HepG2 (cell line): Measurements from ENCODE around the gene CBLB. TPM values are rescaled to one million over a fixed set of nuclear protein-coding genes. Genes with fewer than 3 reads are reported as not detected.

Experiments
- ATAC-seq: fragments of 200-7000 bp; cut with Tn5 transposase; 3 replicates; pipeline ENCODE4 v1.9.1; 2020; ENCODE audit warnings: mild to moderate bottlenecking, moderate library complexity
- BruUV-seq: library from RNA; stranded (reverse); fragments of 400-500 nt; replicated peaks from 2 replicates; lab custom pipeline; 2021; lab: Mats Ljungman, UMichigan
- CTCF ChIA-PET: fragments of 300-600 bp; formaldehyde crosslinking; extraction: SDS; loops from one replicate; lab custom pipeline; 2021; ENCODE audit warnings: low total read pairs, inconsistent platforms, low intra/inter-chr PET ratio; lab: Yijun Ruan, JAX
- POLR2A ChIA-PET: fragments of 350-600 bp; sonication (Branson Sonifier 250); formaldehyde crosslinking; loops from one replicate; lab custom pipeline; 2020; ENCODE audit warnings: antibody characterized with exemption, inconsistent platforms; lab: Yijun Ruan, JAX
- DNase-seq: peaks from one replicate; pipeline ENCODE4 v3.0.0-alpha.2; 2015; ENCODE audit warnings: low spot score
- FAIRE-seq: peaks from 3 replicates; lab custom pipeline; 2011; peaks lifted over from hg19 to GRCh38; lab: Jason Lieb, UNC
- H2AFZ ChIP-seq: one replicate; pipeline ENCODE4 v1.6.1; 2011; ENCODE audit warnings: low read length, inconsistent platforms
- H3K27ac ChIP-seq: fragments of 300-600 bp; 3 replicates; pipeline ENCODE4 v1.8.0; 2011; ENCODE audit warnings: mixed run types, mild to moderate bottlenecking, mixed read lengths, low read length, inconsistent platforms; ENCODE audit not compliant: insufficient read depth; ENCODE audit errors: extremely low read length
- H3K27me3 ChIP-seq, 2 experiments: fragments of 200-600 bp in 1 of 2; 2 replicates in 1 of 2; 3 replicates in 1 of 2; pipeline versions ENCODE4 v1.6.0 to v1.8.0; 2011; ENCODE audit warnings: low read length in 2 of 2, mild to moderate bottlenecking in 2 of 2, moderate library complexity in 2 of 2, inconsistent platforms in 1 of 2; ENCODE audit not compliant: insufficient read depth in 2 of 2, control insufficient read depth in 1 of 2
- H3K36me3 ChIP-seq, 2 experiments: fragments of 200-600 bp in 1 of 2; replicated peaks in 1 of 2; 2 replicates in 1 of 2; 3 replicates in 1 of 2; pipeline versions ENCODE4 v1.5.1 to v1.8.0; 2011; ENCODE audit warnings: low read length in 2 of 2, inconsistent platforms in 1 of 2; ENCODE audit not compliant: insufficient read depth in 2 of 2, control insufficient read depth in 1 of 2
- H3K4me1 ChIP-seq: 2 replicates; pipeline ENCODE4 v1.5.1; 2012; ENCODE audit warnings: low read length, inconsistent platforms; ENCODE audit not compliant: insufficient read depth
- H3K4me2 ChIP-seq: 2 replicates; pipeline ENCODE4 v1.6.0; 2011; ENCODE audit warnings: low read depth, low read length, inconsistent platforms
- H3K4me3 ChIP-seq, 3 experiments: fragments of 200-600 bp in 1 of 3; sonication (generic), shearing (Covaris generic) in 1 of 3; replicated peaks in 1 of 3; 2 replicates each; pipeline ENCODE4 v1.5.1; 2011 to 2016; ENCODE audit warnings: low read length in 3 of 3, inconsistent platforms in 2 of 3, low read depth in 2 of 3, mild to moderate bottlenecking in 2 of 3, control low read depth in 1 of 3, mixed read lengths in 1 of 3; ENCODE audit not compliant: insufficient read depth in 1 of 3
- H3K79me2 ChIP-seq: one replicate; pipeline ENCODE4 v1.6.1; 2011; ENCODE audit warnings: low read length, inconsistent platforms; ENCODE audit not compliant: insufficient read depth
- H3K9ac ChIP-seq: 2 replicates; pipeline ENCODE4 v1.6.0; 2011; ENCODE audit warnings: mild to moderate bottlenecking, low read depth, low read length, inconsistent platforms; ENCODE audit not compliant: insufficient read depth
- H3K9me3 ChIP-seq: 2 replicates; pipeline ENCODE4 v1.5.1; 2012; ENCODE audit warnings: mild to moderate bottlenecking, low read length
- H4K20me1 ChIP-seq: 2 replicates; pipeline ENCODE4 v1.6.0; 2011; ENCODE audit warnings: inconsistent platforms, mild to moderate bottlenecking, low read length, moderate library complexity; ENCODE audit not compliant: insufficient read depth
- BRCA1 ChIP-seq: sonication (generic); formaldehyde crosslinking; IDR thresholded peaks from 2 replicates; pipeline ENCODE4 v1.4.0; 2020; ENCODE audit warnings: missing genetic modification reagents
- EHMT2 ChIP-seq: fragments of 200-600 bp; sonication (generic); IDR thresholded peaks from 2 replicates; pipeline ENCODE4 v1.7.0; 2017; ENCODE audit warnings: antibody characterized with exemption, low read depth, low read length, borderline replicate concordance
- ETS1 ChIP-seq: sonication (generic); formaldehyde crosslinking; IDR thresholded peaks from 2 replicates; pipeline ENCODE4 v1.4.0; 2020; ENCODE audit warnings: missing genetic modification reagents
- HIVEP1 ChIP-seq: sonication (generic); formaldehyde crosslinking; IDR thresholded peaks from 2 replicates; pipeline ENCODE4 v1.4.0; 2020; ENCODE audit warnings: mild to moderate bottlenecking, missing genetic modification reagents
- KLF16 ChIP-seq, 2 experiments: sonication (generic) in 1 of 2; formaldehyde crosslinking in 1 of 2; IDR thresholded peaks; 2 replicates each; pipeline versions ENCODE4 v1.6.1 to v1.8.0; 2016 to 2023; ENCODE audit warnings: missing genetic modification reagents in 2 of 2, missing compliant biosample characterization in 1 of 2
- MXD4 ChIP-seq: IDR thresholded peaks from 2 replicates; pipeline ENCODE4 v1.6.1; 2016; ENCODE audit warnings: mild to moderate bottlenecking, missing biosample characterization, missing genetic modification reagents
- SMARCE1 ChIP-seq: fragments of 450-650 bp; IDR thresholded peaks from 2 replicates; pipeline ENCODE4 v1.6.1; 2017; ENCODE audit warnings: borderline replicate concordance
- SNAPC4 ChIP-seq: sonication (generic); formaldehyde crosslinking; IDR thresholded peaks from 2 replicates; pipeline ENCODE4 v1.4.0; 2020; ENCODE audit warnings: mild to moderate bottlenecking, missing genetic modification reagents
- TEAD3 ChIP-seq: optimal IDR thresholded peaks from 2 replicates; pipeline ENCODE3; 2016; ENCODE audit warnings: borderline replicate concordance
- ZFAT ChIP-seq: sonication (generic); formaldehyde crosslinking; conservative IDR thresholded peaks from 2 replicates; pipeline ENCODE4 v1.8.1; 2023; ENCODE audit warnings: missing genetic modification reagents, inconsistent platforms
- ZMYM3 ChIP-seq: sonication (generic); formaldehyde crosslinking; IDR thresholded peaks from 2 replicates; pipeline ENCODE4 v1.5.1; 2020; ENCODE audit warnings: mild to moderate bottlenecking, missing genetic modification reagents
- ZNF280D ChIP-seq: sonication (generic); formaldehyde crosslinking; IDR thresholded peaks from 2 replicates; pipeline ENCODE4 v1.5.1; 2020; ENCODE audit warnings: mild to moderate bottlenecking, missing genetic modification reagents
- ZNF703 ChIP-seq: sonication (generic); formaldehyde crosslinking; IDR thresholded peaks from 2 replicates; pipeline ENCODE4 v1.5.1; 2020; ENCODE audit warnings: missing genetic modification reagents, mild to moderate bottlenecking, moderate library complexity, borderline replicate concordance
- ZNF766 ChIP-seq: sonication (generic); formaldehyde crosslinking; IDR thresholded peaks from 2 replicates; pipeline ENCODE4 v1.5.0; 2020; ENCODE audit warnings: missing genetic modification reagents, borderline replicate concordance
- WGBS: methylation state at CpG from one replicate; pipeline ENCODE4 v1.1.6; 2017; ENCODE audit warnings: low lambda C conversion rate; 5-methylcytosine and 5-hydroxymethylcytosine counted together
- in situ Hi-C: cut with HindIII; loops from 2 replicates; pipeline ENCODE4 v1.10.0; 2017; ENCODE audit warnings: low pct_unique_long_range_greater_than_20kb; ENCODE audit not compliant: extremely low pct_ligation_motif_present
- intact Hi-C: fragments of 100-400 bp; cut with micrococcal nuclease; formaldehyde crosslinking; loops from one replicate; pipeline ENCODE4 v1.10.0; 2022; ENCODE audit not compliant: unreplicated experiment
- polyA plus RNA-seq, 8 experiments: library from polyadenylated mRNA; depleted of rRNA in 3 of 8; stranded (reverse) in 7 of 8; unstranded in 1 of 8; fragments of >200 nt; fragmentation: Illumina TruSeq in 4 of 8; extraction: Trizol in 4 of 8; gene quantifications; 2 replicates each; pipeline versions ENCODE4 v1.2.1 to v1.2.3, GENCODE V29; 2011 to 2016; ENCODE audit warnings: low read depth in 4 of 8, missing spikeins in 1 of 8, mixed read lengths in 1 of 8; ENCODE audit not compliant: insufficient read depth in 1 of 8
- total RNA-seq, 5 experiments: library from RNA; depleted of rRNA; stranded (reverse); fragments of >200 nt; fragmentation: Illumina TruSeq; extraction: Trizol; gene quantifications; 2 replicates each; pipeline ENCODE4 v1.2.3, GENCODE V29; 2016; ENCODE audit warnings: low read depth in 1 of 5

CBLB gene
- total and polyA plus RNA-seq, 2 of the 13 experiments (the other 11 are each of a cell fraction or from before 2014, with no cell fraction given) = 9.8 to 16.4 TPM

DNA sequence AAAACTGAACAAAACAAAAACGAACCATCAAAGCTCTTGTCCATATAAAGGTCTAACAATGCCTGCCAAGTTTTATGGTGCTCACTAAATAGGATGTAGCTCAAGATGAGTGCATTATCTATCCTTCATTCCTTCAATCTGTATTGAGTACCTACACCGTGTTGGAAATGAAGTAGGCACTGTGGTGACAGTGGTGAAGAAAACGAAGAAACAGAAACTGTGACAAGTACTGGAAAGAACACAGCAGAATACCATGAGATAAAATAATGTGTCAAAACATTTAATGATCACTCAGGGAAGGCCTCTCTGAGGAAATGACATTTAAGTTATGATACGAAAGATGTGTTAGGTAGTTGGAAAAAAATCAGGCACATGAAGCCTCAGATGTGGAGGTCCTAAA is 36.2 kb downstream of the CBLB start (continued):
- no peak for TF ChIP-seq ETS1 (CRISPR knock-in tag)

GRCh38 chr3:105830836-105831235 is 38.0 kb downstream of the CBLB start:
- no peaks in the 10 kb centered on the region for H3K9me3 ChIP-seq
- intact Hi-C loops = no loop called here
- H3K27me3 ChIP-seq = no peaks in the 10 kb centered on the region
- 98% methylated on average over 2 of the region's 2 CpGs for WGBS
- FAIRE-seq = no peak
- H3K79me2 ChIP-seq = peaks cover 4% of the 10 kb centered on the region
- H4K20me1 ChIP-seq = no peaks in the 10 kb centered on the region; the same call in 1 of the 2 replicates
- BruUV-seq = no TSS peak
- H3K36me3 ChIP-seq = no peaks in the 10 kb centered on the region
- no peak overlapping the region for H3K4me3 ChIP-seq
- H2AFZ ChIP-seq = no peak overlapping the region
- ChIA-PET CTCF (no interaction called here), POLR2A (no interaction called here)
- in situ Hi-C loops = no loop called here
- DNase-seq = no peak
- no peak overlapping the region for H3K27ac ChIP-seq
- H3K9ac ChIP-seq = no peak overlapping the region
- H3K4me2 ChIP-seq = no peak overlapping the region
- peaks cover 4% of the 10 kb centered on the region; the same call in 1 of the 2 replicates for H3K4me1 ChIP-seq
- ATAC-seq = no peak
- TF ChIP-seq ZNF703 = no peak
- no peak for TF ChIP-seq TEAD3 (CRISPR knock-in tag)
- no peak for TF ChIP-seq ZFAT (CRISPR knock-in tag)
- no peak for TF ChIP-seq EHMT2
- no peak for TF ChIP-seq SMARCE1
- no peak for TF ChIP-seq ZMYM3 (CRISPR knock-in tag)
- no peak for TF ChIP-seq HIVEP1 (CRISPR knock-in tag)
- TF ChIP-seq ZNF280D (CRISPR knock-in tag) = no peak
- no peak for TF ChIP-seq ZNF766 (CRISPR knock-in tag)
- no peak for TF ChIP-seq SNAPC4 (CRISPR knock-in tag)
- TF ChIP-seq MXD4 (CRISPR knock-in tag) = no peak
- no peak for TF ChIP-seq KLF16 (CRISPR knock-in tag; IDR thresholded peaks at IDR 0.05)
- TF ChIP-seq BRCA1 (CRISPR knock-in tag) = no peak
